ENCODE data around the gene MAP2K4. TPM values are rescaled to one million over a fixed set of nuclear protein-coding genes. Genes with fewer than 3 reads are reported as not detected.

Gene MAP2K4
- total RNA-seq, 2 donors from 2014 or later: 16.7 to 38.7 TPM

GRCh38 chr17:12067485-12067884 is 46.8 kb downstream of the MAP2K4 start:
- DNase-seq (ENCODE audit: low spot score) (no peak), ATAC-seq (ENCODE audit: insufficient number of reproducible peaks, low FRiP score, low read depth) (no peak)
- Histone ChIP-seq H3K4me3 (no peak overlapping the region), H3K4me1 (ENCODE audit: control insufficient read depth in 1 of 2, low read depth in 2 of 2) (no peaks in the 10 kb centered on the region), H3K9me3 (no peaks in the 10 kb centered on the region), H3K27ac (no peak overlapping the region), H3K36me3 (peaks cover 2% of the 10 kb centered on the region), H3K27me3 (replicated peaks; ENCODE audit: insufficient read depth) (no peaks in the 10 kb centered on the region)
- TF ChIP-seq, protein P1, sequence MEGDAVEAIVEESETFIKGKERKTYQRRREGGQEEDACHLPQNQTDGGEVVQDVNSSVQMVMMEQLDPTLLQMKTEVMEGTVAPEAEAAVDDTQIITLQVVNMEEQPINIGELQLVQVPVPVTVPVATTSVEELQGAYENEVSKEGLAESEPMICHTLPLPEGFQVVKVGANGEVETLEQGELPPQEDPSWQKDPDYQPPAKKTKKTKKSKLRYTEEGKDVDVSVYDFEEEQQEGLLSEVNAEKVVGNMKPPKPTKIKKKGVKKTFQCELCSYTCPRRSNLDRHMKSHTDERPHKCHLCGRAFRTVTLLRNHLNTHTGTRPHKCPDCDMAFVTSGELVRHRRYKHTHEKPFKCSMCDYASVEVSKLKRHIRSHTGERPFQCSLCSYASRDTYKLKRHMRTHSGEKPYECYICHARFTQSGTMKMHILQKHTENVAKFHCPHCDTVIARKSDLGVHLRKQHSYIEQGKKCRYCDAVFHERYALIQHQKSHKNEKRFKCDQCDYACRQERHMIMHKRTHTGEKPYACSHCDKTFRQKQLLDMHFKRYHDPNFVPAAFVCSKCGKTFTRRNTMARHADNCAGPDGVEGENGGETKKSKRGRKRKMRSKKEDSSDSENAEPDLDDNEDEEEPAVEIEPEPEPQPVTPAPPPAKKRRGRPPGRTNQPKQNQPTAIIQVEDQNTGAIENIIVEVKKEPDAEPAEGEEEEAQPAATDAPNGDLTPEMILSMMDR (IDR thresholded peaks at IDR 0.05): no peak

GRCh38 chr17:12068946-12069345 is 48.3 kb downstream of the MAP2K4 start:
- TF ChIP-seq, protein P1 (IDR thresholded peaks at IDR 0.05): no peak
- no peaks in the 10 kb centered on the region for H3K27me3 ChIP-seq (replicated peaks; ENCODE audit: insufficient read depth)
- DNase-seq (ENCODE audit: low spot score): no peak
- no peak for ATAC-seq (ENCODE audit: insufficient number of reproducible peaks, low FRiP score, low read depth)
- no peaks in the 10 kb centered on the region for H3K9me3 ChIP-seq
- no peaks in the 10 kb centered on the region for H3K4me1 ChIP-seq (ENCODE audit: control insufficient read depth in 1 of 2, low read depth in 2 of 2)
- H3K4me3 ChIP-seq: no peak overlapping the region
- H3K27ac ChIP-seq: no peak overlapping the region
- H3K36me3 ChIP-seq: peaks cover 2% of the 10 kb centered on the region

- H3K4me1 ChIP-seq (ENCODE audit: control insufficient read depth in 1 of 2, low read depth in 2 of 2): no peaks in the 10 kb centered on the region
- H3K27me3 ChIP-seq (replicated peaks; ENCODE audit: insufficient read depth): no peaks in the 10 kb centered on the region
- DNase-seq (ENCODE audit: low spot score): no peak
- no peak overlapping the region for H3K4me3 ChIP-seq
- no peak overlapping the region for H3K27ac ChIP-seq
- TF ChIP-seq, protein P1 (IDR thresholded peaks at IDR 0.05): no peak
- no peaks in the 10 kb centered on the region for H3K9me3 ChIP-seq
- no peaks in the 10 kb centered on the region for H3K36me3 ChIP-seq
- ATAC-seq (ENCODE audit: insufficient number of reproducible peaks, low FRiP score, low read depth): no peak
Observed at GRCh38 chr17:12070561-12070960, 49.9 kb downstream of the MAP2K4 start.

DNA sequence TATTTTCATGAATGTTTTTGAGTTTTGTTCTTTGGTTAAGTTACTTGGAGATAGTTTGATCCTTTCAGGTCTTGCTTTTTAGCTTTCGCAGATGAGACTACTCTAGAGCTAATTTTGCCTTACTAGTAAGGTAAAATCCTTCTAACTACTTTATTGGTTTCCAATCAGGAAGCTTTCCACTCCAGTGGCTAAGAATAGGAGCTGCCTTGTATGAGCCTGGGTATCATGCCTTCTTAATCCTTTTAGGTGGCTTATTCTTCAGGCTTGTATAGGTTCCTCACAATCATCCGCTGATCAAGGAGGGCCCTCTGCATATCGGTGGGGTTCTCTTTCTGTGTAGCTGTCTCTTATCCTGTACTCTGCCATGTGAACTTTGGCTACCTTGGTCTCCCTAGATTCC is 53.7 kb downstream of the MAP2K4 start:
- no peak for ATAC-seq (ENCODE audit: insufficient number of reproducible peaks, low FRiP score, low read depth)
- no peak overlapping the region for H3K4me3 ChIP-seq
- no peaks in the 10 kb centered on the region for H3K9me3 ChIP-seq
- H3K4me1 ChIP-seq (ENCODE audit: control insufficient read depth in 1 of 2, low read depth in 2 of 2): peaks cover 0 to 7% of the 10 kb centered on the region in 2 donors
- peaks cover 2% of the 10 kb centered on the region for H3K36me3 ChIP-seq
- TF ChIP-seq, protein P1 (IDR thresholded peaks at IDR 0.05): no peak
- no peak overlapping the region for H3K27ac ChIP-seq
- H3K27me3 ChIP-seq (replicated peaks; ENCODE audit: insufficient read depth): no peaks in the 10 kb centered on the region
- no peak for DNase-seq (ENCODE audit: low spot score)

DNA sequence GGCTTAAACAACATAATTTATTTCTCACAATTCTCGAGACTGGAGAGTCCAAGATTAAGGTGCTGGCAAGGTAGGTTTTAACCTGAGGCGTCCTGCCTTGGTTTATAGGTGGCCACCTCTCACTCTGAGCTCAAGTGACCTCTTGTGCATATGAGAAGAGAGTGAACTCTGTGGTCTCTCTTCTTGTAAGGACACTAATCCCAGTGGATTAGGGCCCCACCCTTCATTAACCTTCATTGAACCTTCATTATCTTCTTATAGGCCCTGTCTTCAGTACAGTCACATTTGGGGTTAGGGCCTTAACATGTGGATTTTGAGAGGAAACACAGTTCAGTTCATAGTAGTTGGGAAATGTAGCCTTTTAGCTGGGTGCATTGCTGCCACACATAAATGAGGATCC is 57.1 kb downstream of the MAP2K4 start:
- H3K27ac ChIP-seq: no peak overlapping the region
- H3K27me3 ChIP-seq (replicated peaks; ENCODE audit: insufficient read depth): no peaks in the 10 kb centered on the region
- peaks cover 2% of the 10 kb centered on the region for H3K36me3 ChIP-seq
- H3K4me1 ChIP-seq (ENCODE audit: control insufficient read depth in 1 of 2, low read depth in 2 of 2): peaks cover 6 to 22% of the 10 kb centered on the region in 2 donors
- no peaks in the 10 kb centered on the region for H3K9me3 ChIP-seq
- no peak for DNase-seq (ENCODE audit: low spot score)
- no peak for ATAC-seq (ENCODE audit: insufficient number of reproducible peaks, low FRiP score, low read depth)
- H3K4me3 ChIP-seq: no peak overlapping the region
- TF ChIP-seq, protein P1 (IDR thresholded peaks at IDR 0.05): no peak
